ENCODE data around the gene EDA.
"Not testable (repeated sequence)": the region's sequence is repeated elsewhere in the genome, so short reads cannot be mapped to it uniquely, and the experiment has no call there.

Gene EDA

GRCh38 chrX:69969460-69969859, 353.5 kb downstream of the EDA start:
- TF ChIP-seq CTCF (IDR thresholded peaks at IDR 0.05; ENCODE audit: low read depth, low read length): no peak
- DNase-seq (ENCODE audit: extremely low read depth, low read depth): no peak

- no peak for DNase-seq (ENCODE audit: extremely low read depth, low read depth)
- no peak for TF ChIP-seq CTCF (IDR thresholded peaks at IDR 0.05; ENCODE audit: low read depth, low read length)
Observed at GRCh38 chrX:69987691-69988090, 371.8 kb downstream of the EDA start.

GRCh38 chrX:69988955-69989394, 373.1 kb downstream of the EDA start:
- TF ChIP-seq CTCF (IDR thresholded peaks at IDR 0.05; ENCODE audit: low read depth, low read length): no peak
- DNase-seq (ENCODE audit: extremely low read depth, low read depth): no peak

- no peak for TF ChIP-seq CTCF (IDR thresholded peaks at IDR 0.05; ENCODE audit: low read depth, low read length)
- DNase-seq (ENCODE audit: extremely low read depth, low read depth): no peak
Observed at GRCh38 chrX:69991685-69992084, 375.8 kb downstream of the EDA start.

- DNase-seq (ENCODE audit: extremely low read depth, low read depth): no peak
- TF ChIP-seq CTCF (IDR thresholded peaks at IDR 0.05; ENCODE audit: low read depth, low read length): no peak
Observed at GRCh38 chrX:69993494-69993893, 377.6 kb downstream of the EDA start.

GRCh38 chrX:69995362-69996112, 379.6 kb downstream of the EDA start:
- no peak for DNase-seq (ENCODE audit: extremely low read depth, low read depth)
- TF ChIP-seq CTCF (IDR thresholded peaks at IDR 0.05; ENCODE audit: low read depth, low read length): no peak

GRCh38 chrX:69996113-69996468, 380.2 kb downstream of the EDA start:
- no peak for DNase-seq (ENCODE audit: extremely low read depth, low read depth)
- TF ChIP-seq CTCF (IDR thresholded peaks at IDR 0.05; ENCODE audit: low read depth, low read length): no peak

GRCh38 chrX:69998299-69998698, 382.4 kb downstream of the EDA start:
- DNase-seq (ENCODE audit: extremely low read depth, low read depth): not testable (repeated sequence)
